Body of pancreas (tissue), 4 donors: ENCODE data around the gene NRIP3.

Experiments
- CTCF ChIP-seq, 7 experiments: fragments of 450-650 bp in 4 of 7; fragments of 200-600 bp in 3 of 7; sonication (generic) in 3 of 7; IDR thresholded peaks; one replicate each; pipeline ENCODE4 v1.5.1; 2016 to 2019; ENCODE audit warnings: antibody characterized with exemption in 7 of 7
- POLR2A ChIP-seq, 3 donors: fragments of 450-650 bp; IDR thresholded peaks; one replicate each; pipeline ENCODE4 v1.6.1; 2016; ENCODE audit warnings: antibody characterized with exemption in 3 of 3, mild to moderate bottlenecking in 2 of 3

DNA sequence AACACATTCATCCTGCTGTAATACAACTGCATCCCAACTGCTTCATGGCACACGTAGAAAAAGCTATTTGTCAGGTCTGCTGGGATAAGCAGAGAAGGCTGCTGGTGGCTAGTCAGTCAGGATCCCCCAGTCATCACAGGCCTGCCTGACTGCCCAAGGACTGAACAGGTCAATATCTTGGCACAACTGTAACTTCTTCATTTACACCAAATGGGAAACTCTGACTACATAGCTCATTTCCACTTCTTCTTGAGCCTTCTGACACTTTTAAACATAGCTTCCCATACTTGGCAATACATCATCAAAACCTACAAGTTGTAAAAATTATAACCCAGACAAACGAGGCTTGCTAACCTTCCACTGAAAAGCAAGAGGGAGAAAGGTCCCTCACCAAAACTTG lies 42.4 kb downstream of the NRIP3 start:
- TF ChIP-seq CTCF (IDR thresholded peaks at IDR 0.05) (no peak), POLR2A (IDR thresholded peaks at IDR 0.05) (no peak)
